A549 (cell line): ENCODE results near the gene PSG5. TPM values are rescaled to one million over a fixed set of nuclear protein-coding genes. Genes with fewer than 3 reads are reported as not detected.
"Not testable (repeated sequence)": the region's sequence is repeated elsewhere in the genome, so short reads cannot be mapped to it uniquely, and the experiment has no call there.

Source experiments
- ATAC-seq, 2 experiments: fragments of 200-7000 bp in 1 of 2; fragments of >200 bp in 1 of 2; cut with Nextera tagmentation in 1 of 2; cut with Tn5 transposase in 1 of 2; 3 replicates each; pipeline versions ENCODE4 v1.8.0 to v1.9.1; 2018 to 2020; ENCODE audit warnings: mild to moderate bottlenecking in 1 of 2, moderate library complexity in 1 of 2
- CTCF ChIA-PET: fragments of 300-600 bp; sonication (Branson Sonifier 250); formaldehyde crosslinking; extraction: SDS; loops from one replicate; lab custom pipeline; 2021; ENCODE audit warnings: antibody characterized with exemption, inconsistent platforms; lab: Yijun Ruan, JAX
- POLR2A ChIA-PET: fragments of 350-600 bp; formaldehyde crosslinking; extraction: SDS; loops from one replicate; lab custom pipeline; 2021; ENCODE audit warnings: antibody characterized with exemption, inconsistent platforms; lab: Yijun Ruan, JAX
- DNase-seq, 2 experiments: peaks; one replicate each; pipeline versions ENCODE4 v3.0.0 to v3.0.0-alpha.2; 2011 to 2016; ENCODE audit warnings: low read depth in 1 of 2, low spot score in 1 of 2
- FAIRE-seq: peaks from 2 replicates; lab custom pipeline; 2011; peaks lifted over from hg19 to GRCh38; lab: Jason Lieb, UNC
- H3K27ac ChIP-seq, 2 experiments: fragments of >200 bp; sonication (Bioruptor Twin); formaldehyde crosslinking; 3 replicates each; pipeline ENCODE4 v1.5.1; 2016 to 2017
- H3K4me1 ChIP-seq: fragments of >200 bp; sonication (Bioruptor Twin); formaldehyde crosslinking; 3 replicates; pipeline ENCODE4 v1.6.1; 2016
- H3K4me2 ChIP-seq: fragments of >200 bp; sonication (Bioruptor Twin); formaldehyde crosslinking; 3 replicates; pipeline ENCODE4 v1.6.1; 2016
- H3K4me3 ChIP-seq: fragments of >200 bp; sonication (Bioruptor Twin); formaldehyde crosslinking; 3 replicates; pipeline ENCODE4 v1.5.1; 2016
- H3K9me3 ChIP-seq: fragments of >200 bp; sonication (Bioruptor Twin); formaldehyde crosslinking; 3 replicates; pipeline ENCODE4 v1.6.1; 2016
- CEBPB ChIP-seq, 2 experiments: fragments of >200 bp in 1 of 2; sonication (Bioruptor Twin) in 1 of 2; formaldehyde crosslinking in 1 of 2; IDR thresholded peaks; 2 replicates each; pipeline ENCODE4 v1.6.1; 2012 to 2016
- EP300 ChIP-seq, 2 experiments: fragments of >200 bp; sonication (Bioruptor Twin); formaldehyde crosslinking; IDR thresholded peaks; 2 replicates in 1 of 2; 3 replicates in 1 of 2; pipeline ENCODE4 v1.6.1; 2016 to 2017
- FOSL2 ChIP-seq, 2 experiments: fragments of 450-650 bp in 1 of 2; fragments of >200 bp in 1 of 2; sonication (Bioruptor Twin) in 1 of 2; formaldehyde crosslinking; IDR thresholded peaks; 2 replicates each; pipeline versions ENCODE4 v1.5.0 to v1.6.1; 2016 to 2020; ENCODE audit warnings: mild to moderate bottlenecking in 1 of 2, moderate library complexity in 1 of 2
- GATA3 ChIP-seq: IDR thresholded peaks from 2 replicates; pipeline ENCODE4 v1.6.1; 2012; ENCODE audit warnings: borderline replicate concordance
- JUNB ChIP-seq: fragments of >200 bp; sonication (Bioruptor Twin); formaldehyde crosslinking; IDR thresholded peaks from 2 replicates; pipeline ENCODE4 v1.6.1; 2016
- RAD21 ChIP-seq, 2 experiments: fragments of >200 bp in 1 of 2; sonication (Bioruptor Twin) in 1 of 2; formaldehyde crosslinking in 1 of 2; IDR thresholded peaks in 1 of 2; conservative IDR thresholded peaks in 1 of 2; 2 replicates in 1 of 2; 3 replicates in 1 of 2; pipeline ENCODE4 v1.6.1; 2012 to 2018; ENCODE audit warnings: inconsistent platforms in 1 of 2
- WGBS: methylation state at CpG from one replicate; pipeline ENCODE4 v1.1.6; 2017; ENCODE audit errors: missing lambda C conversion rate; 5-methylcytosine and 5-hydroxymethylcytosine counted together
- polyA plus RNA-seq, 4 experiments: library from polyadenylated mRNA; depleted of rRNA in 3 of 4; stranded (reverse); fragments of >200 nt; fragmentation: RNase III in 1 of 4; extraction: RNeasy Plus Mini Kit Qiagen cat#74134 plus additional on column Dnase treatment in 1 of 4; gene quantifications; 2 replicates in 3 of 4; 3 replicates in 1 of 4; pipeline ENCODE4 v1.2.3, GENCODE V29; 2011 to 2017
- TF ChIP-seq, protein P1 (sequence below): IDR thresholded peaks from 2 replicates; pipeline ENCODE4 v1.6.1; 2012
- TF ChIP-seq, protein P2 (sequence below): fragments of 450-650 bp; IDR thresholded peaks from 2 replicates; pipeline ENCODE4 v1.6.1; 2014; ENCODE audit warnings: antibody characterized with exemption

Gene PSG5
- polyA plus RNA-seq, 2 of the 4 experiments (the other 2 are of a cell fraction) = 0.26 to 0.35 TPM

DNA sequence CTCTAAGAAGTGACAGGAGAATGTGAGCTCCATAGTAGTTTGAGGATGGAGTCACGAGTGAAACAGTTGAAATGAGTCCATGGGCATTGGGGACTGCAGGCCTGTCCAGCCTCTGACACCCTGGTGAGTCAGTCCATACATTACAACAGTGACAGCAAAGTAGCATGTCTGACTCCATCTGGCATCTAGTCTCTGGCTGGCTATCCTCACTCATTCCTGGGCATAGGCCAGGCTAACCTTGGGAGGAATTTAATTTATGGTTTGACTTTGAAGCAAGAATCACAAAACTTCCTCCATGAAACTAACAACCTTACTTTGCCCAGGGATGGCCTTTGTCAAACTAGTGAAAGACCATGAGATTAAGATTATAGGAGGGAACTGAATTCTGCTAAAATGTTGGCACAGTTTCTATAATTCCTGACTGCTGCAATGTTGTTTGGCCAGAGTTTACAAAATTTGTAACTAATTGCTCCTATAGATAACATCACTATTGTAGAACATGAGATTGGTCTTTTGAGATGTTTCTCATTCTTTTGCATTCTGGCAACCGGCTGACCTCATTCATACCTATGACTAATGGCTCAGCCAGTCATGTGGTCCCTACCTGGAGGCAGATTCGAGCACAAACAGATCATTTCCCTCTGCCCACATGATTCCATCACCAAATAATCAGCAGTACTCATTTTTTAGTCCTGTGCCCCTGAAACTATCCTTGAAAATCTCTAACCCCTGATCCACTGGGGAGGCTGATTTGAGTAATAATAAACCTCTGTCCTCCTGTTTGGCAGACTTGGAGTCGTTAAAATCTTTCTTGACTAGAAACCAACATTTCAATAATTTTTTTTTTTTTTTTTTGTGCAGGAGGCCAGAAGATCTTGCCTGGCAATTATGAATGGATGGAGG lies 4.2 kb downstream of the PSG5 start:
- POLR2A ChIA-PET; H3K9me3 ChIP-seq; H3K4me3 ChIP-seq; TF ChIP-seq FOSL2 (IDR thresholded peaks at IDR 0.05): not testable (repeated sequence)
- WGBS = 7% methylated on average over 4 of the region's 4 CpGs
- FAIRE-seq = peak; percentile 63
- peak in 1 of 2 experiments; percentile 87; a peak in 4 of 6 replicates for ATAC-seq
- TF ChIP-seq JUNB (peak; percentile 58; the same call in 1 of the 2 replicates), FOSL2 (CRISPR knock-in tag; IDR thresholded peaks at IDR 0.05) (peak; percentile 45), EP300 (IDR thresholded peaks at IDR 0.05) (peak; percentile 62 to 68; a peak in 2 of 5 replicates), CEBPB (IDR thresholded peaks at IDR 0.05) (peak in 1 of 2 experiments; percentile 36; a peak in 2 of 4 replicates), GATA3 (peak; percentile 94; the same call in 1 of the 2 replicates)
- TF ChIP-seq, protein P1, sequence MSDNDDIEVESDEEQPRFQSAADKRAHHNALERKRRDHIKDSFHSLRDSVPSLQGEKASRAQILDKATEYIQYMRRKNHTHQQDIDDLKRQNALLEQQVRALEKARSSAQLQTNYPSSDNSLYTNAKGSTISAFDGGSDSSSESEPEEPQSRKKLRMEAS = peak; percentile 63
- TF ChIP-seq, protein P2, sequence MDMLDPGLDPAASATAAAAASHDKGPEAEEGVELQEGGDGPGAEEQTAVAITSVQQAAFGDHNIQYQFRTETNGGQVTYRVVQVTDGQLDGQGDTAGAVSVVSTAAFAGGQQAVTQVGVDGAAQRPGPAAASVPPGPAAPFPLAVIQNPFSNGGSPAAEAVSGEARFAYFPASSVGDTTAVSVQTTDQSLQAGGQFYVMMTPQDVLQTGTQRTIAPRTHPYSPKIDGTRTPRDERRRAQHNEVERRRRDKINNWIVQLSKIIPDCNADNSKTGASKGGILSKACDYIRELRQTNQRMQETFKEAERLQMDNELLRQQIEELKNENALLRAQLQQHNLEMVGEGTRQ = peak; percentile 50
- Histone ChIP-seq H3K4me2 (peak overlapping the region; percentile 53), H3K27ac (peak overlapping the region; percentile 75 to 77), H3K4me1 (peaks cover 33% of the 10 kb centered on the region)
- peak; percentile 52 to 61 for DNase-seq
- CTCF ChIA-PET = interaction anchor here (1.0 to 1.3 kb wide), 2 partner anchors 10 to 88 kb away, joined by 3 read pairs; no protein-coding TSS in a partner anchor

- POLR2A ChIA-PET, ATAC-seq, DNase-seq, FAIRE-seq, CTCF ChIA-PET, H3K4me2 ChIP-seq, H3K9me3 ChIP-seq, H3K4me3 ChIP-seq: not testable (repeated sequence)
- TF ChIP-seq RAD21 (conservative IDR thresholded peaks at IDR 0.05 in 1 of 2, IDR thresholded peaks at IDR 0.05 in 1 of 2) = 0 out of 5 replicates have a peak, but pooled peaks of 1 of the 2 experiments have one; percentile 7
- Histone ChIP-seq H3K4me1 (peaks cover 33% of the 10 kb centered on the region), H3K27ac (peak overlapping the region; percentile 7 to 56; a peak in 2 of 6 replicates)
- WGBS = 64% methylated on average over 1 of the region's 1 CpG
These were observed 6.7 kb downstream of the PSG5 start for GRCh38 chr19:43179569-43180147.

DNA sequence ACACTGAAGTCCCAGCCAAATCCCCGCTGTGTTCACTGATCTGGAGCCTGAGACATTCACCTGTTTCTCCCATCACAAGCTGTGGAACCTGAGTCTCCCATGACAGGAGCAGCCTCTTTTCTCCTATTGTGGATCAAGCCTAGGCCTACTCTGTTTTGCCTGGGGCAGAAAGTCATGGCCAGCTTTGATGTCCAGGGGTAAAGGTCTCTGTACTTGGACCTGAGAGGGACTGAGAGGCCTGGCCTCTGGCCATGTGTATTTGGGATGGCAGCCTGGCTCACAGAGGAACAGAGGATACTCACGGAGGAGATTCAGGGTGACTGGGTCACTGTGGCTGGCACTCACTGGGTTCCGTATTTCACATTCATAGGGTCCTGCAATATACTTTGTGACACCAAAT lies 7.8 kb downstream of the PSG5 start:
- DNase-seq, POLR2A ChIA-PET, FAIRE-seq, H3K27ac ChIP-seq, CTCF ChIA-PET, H3K4me2 ChIP-seq, H3K4me3 ChIP-seq, H3K9me3 ChIP-seq, ATAC-seq: not testable (repeated sequence)
- 100% methylated on average over 2 of the region's 3 CpGs for WGBS
- H3K4me1 ChIP-seq = peaks cover 28% of the 10 kb centered on the region

- peaks cover 32% of the 10 kb centered on the region for H3K4me1 ChIP-seq
- FAIRE-seq, ATAC-seq, POLR2A ChIA-PET, H3K4me3 ChIP-seq, H3K4me2 ChIP-seq, CTCF ChIA-PET, H3K9me3 ChIP-seq, DNase-seq, H3K27ac ChIP-seq: not testable (repeated sequence)
- WGBS = 59% methylated on average over 3 of the region's 3 CpGs
These were observed 20.4 kb downstream of the PSG5 start for GRCh38 chr19:43165906-43166305.

DNA sequence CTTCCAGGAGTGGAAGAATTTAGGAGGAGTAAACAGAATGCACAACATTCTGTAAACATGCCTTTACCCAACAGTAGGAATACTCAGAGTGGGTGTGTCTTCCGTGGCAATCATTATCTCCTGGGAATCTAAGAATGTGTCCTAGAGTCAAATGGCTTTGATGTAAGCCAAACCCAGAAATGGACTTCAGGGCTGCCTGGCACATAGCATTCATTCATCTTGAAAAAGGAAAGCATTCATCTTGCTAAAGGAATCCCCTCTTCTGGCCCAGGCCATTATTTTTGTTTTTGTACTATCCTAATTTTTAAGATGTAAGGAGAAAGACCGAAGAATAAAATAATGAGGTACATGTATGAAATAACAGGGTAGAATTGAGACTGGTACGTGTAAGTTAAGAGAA lies 23.2 kb downstream of the PSG5 start:
- CTCF ChIA-PET, POLR2A ChIA-PET: not testable (repeated sequence)

More for the DNA sequence above, 23.2 kb downstream of the PSG5 start:
- H3K4me3 ChIP-seq, ATAC-seq, H3K9me3 ChIP-seq, FAIRE-seq: not testable (repeated sequence)
- H3K4me1 ChIP-seq = peaks cover 43% of the 10 kb centered on the region
- 24% methylated on average over 3 of the region's 3 CpGs for WGBS
- TF ChIP-seq GATA3 = peak; percentile 71; the same call in 1 of the 2 replicates
- peak overlapping the region; percentile 67 to 82; a peak in 5 of 6 replicates for H3K27ac ChIP-seq
- peak in 1 of 2 experiments; percentile 23 for DNase-seq
- H3K4me2 ChIP-seq = peak overlapping the region; percentile 61
